Left ventricle myocardium superior (tissue), 1 donor: ENCODE measurements around the gene CES2. TPM values are rescaled to one million over a fixed set of nuclear protein-coding genes. Genes with fewer than 3 reads are reported as not detected.

ENCODE experiments used
- ATAC-seq: fragments of 200-7000 bp; cut with Tn5 transposase; one replicate; pipeline ENCODE4 v1.9.1; 2020; ENCODE audit warnings: mild to moderate bottlenecking, moderate library complexity
- DNase-seq: peaks from one replicate; pipeline ENCODE4 v3.0.0-alpha.2; 2020
- intact Hi-C: fragments of 100-400 bp; cut with micrococcal nuclease; formaldehyde crosslinking; loops from one replicate; pipeline ENCODE4 v1.11.0; 2022
- total RNA-seq: library from RNA; stranded (reverse); fragmentation: NEBNext Ultra II Directional; extraction: Animal tissue kit (Norgen Biotek cat#: 25700); gene quantifications from one replicate; pipeline ENCODE4 v1.2.1, GENCODE V29; 2021
- donor health status: DM: no; HTN: yes; CAD: no; lungs with severe emphysema.

CES2 gene
- total RNA-seq, 1 donor from 2014 or later: 103 TPM

DNA sequence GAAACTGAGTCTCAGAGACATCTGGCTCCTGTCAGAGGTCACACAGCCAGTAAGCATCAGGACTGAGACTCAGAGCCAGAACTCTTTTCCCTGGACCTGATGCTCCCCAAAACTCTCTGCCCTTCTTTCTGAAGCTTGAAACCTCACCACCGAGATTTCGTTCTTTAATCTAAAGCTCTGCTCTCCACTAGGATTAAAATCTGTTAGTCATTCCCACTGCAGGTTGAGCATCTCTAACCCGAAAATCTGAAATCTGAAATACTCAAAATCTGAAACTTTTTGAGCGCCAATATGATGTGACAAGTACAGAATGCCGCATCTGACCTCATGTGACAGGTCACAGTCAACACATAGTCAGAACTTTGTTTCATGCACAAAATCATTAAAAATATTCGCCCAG is 18.8 kb upstream of the CES2 start:
- intact Hi-C loops: no loop called here
- DNase-seq (no peak), ATAC-seq (no peak)

DNA sequence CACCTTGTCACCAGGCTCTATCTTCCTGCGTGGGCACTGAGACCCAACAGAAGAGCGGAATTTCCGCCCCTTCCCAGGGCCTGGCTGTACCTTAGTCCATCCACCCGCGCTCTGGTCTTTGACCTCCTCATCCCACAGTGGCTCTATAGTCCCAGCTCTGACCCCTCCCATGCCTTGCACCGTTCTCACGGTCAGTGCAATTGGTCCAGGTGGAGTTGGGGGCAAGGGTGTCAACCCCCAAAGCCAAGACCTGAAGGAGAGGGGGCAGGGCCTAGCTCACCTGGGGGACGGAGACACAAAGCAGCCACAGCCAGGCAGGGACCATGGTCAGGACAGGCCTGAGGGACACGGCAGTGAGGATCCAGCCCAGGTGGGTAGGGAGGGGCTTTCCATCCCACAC is 17.6 kb upstream of the CES2 start:
- DNase-seq: no peak
- intact Hi-C loops: no loop called here
- ATAC-seq: no peak

DNA sequence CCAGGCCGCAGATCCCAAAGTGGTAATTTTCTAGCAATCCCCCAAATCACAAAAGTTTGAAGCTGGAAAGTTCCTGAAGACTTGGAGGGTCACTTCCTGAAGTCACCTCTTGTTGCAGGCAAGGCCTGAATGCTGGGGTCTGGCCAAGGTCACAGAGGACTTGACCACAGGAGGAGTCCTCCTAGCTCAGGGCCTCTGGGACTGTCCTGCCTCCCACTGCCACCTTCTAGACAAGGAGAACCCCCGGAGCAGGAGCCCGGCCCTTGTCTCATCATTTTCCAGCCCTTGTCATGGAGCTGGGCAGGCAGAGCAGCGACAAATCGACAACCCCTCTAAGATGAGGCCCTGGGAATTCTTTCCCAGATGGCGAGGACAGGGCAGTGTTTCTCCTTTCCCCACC is 17.0 kb upstream of the CES2 start:
- ATAC-seq: no peak
- intact Hi-C loops: no loop called here
- DNase-seq: no peak

DNA sequence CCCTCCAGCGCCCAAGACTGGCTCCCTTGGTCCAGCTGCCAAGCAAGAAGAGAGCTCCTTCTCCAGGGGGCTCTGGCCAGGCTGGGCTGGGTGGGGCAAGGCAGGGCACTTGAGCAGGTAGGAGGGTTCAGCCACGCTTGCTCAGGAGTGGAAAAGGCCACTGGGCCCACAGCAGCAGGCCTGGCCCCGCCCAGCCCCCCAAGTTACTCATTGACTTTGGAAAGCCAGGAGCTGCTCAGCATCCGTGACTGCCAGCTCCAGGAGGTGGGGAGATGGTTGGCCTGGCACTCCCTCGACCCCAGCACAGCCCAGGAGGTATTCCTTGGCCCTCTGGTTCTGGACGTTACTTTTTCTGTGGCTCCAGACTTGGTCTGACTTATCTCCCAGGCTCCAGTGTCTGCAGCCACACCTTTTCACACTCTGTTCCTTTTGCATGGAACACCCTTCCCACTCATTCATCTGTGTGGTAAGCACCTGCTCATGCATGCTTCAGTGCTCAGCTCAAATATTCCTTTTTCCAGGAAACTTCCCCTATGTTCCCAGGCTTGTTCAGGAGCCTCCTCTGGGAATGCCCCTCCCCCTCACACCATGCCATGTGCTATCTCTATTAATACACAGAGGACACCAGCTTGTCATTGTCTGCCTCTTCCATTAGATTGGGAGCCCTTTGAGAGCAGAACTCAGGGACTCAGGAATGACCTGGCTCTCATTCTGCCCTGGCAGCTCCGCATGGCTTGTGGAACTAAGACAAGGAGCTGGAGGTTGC is 16.3 kb upstream of the CES2 start, which contains the start of gene CDH16:
Gene CDH16, minus strand, starts transcription at position 83 of the 766 bp plus-strand sequence. CDS start 820 bp downstream, outside the sequence.
- peak; percentile 6 for ATAC-seq
- DNase-seq: no peak
- intact Hi-C loops: no loop called here

DNA sequence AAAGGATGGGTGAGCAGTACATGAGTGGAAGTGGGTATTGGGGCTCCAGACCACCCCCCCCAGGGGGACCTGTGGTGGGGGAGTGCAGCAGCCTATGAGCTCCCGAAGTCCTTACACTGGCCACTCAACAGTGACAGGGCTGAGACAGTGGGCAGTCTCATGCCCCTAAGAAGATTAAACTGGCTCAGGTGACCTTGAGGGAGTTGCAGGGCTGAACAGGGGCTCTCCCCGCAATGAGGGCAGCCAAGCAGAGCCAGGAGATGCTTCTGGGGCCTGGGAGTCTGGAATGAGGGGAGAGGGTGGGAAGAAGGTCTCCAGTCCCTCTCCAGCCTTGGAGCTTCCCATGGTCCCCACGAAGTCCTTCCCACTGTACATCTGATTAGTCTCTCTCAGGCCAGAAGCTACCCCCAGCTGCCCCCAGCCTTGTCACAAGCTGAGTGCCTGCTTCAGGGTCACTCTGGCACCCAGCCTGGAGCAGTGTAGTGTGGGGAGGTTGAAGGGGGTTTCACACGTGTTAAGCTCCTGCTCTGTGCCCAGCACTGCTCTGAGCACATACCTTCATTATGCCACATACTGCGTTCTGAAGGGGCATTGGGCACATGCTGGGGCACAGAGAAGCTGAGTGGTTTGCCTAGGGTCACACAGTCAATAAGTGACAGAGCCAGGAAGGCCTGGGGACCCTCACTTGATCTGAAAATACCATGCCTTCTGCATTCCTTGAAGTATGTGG is 15.6 kb upstream of the CES2 start:
- peak; percentile 1 for ATAC-seq
- intact Hi-C loops: no loop called here
- DNase-seq: no peak

DNA sequence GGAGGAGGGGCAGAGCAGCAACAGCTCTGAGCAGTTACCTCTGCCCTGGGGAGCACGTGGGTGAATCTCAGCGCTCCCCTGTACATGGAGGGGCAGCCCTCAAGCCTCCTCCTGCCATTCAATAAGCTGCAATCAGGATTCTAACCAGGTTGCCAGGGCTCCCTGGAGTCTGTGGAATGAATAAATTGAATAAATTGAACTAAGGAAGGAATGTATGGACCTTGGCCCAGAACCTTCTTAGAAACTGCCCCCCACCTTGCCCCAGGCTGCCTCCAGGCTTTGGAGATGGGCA is 15.1 kb upstream of the CES2 start:
- intact Hi-C loops: no loop called here
- DNase-seq (no peak), ATAC-seq (no peak)

DNA sequence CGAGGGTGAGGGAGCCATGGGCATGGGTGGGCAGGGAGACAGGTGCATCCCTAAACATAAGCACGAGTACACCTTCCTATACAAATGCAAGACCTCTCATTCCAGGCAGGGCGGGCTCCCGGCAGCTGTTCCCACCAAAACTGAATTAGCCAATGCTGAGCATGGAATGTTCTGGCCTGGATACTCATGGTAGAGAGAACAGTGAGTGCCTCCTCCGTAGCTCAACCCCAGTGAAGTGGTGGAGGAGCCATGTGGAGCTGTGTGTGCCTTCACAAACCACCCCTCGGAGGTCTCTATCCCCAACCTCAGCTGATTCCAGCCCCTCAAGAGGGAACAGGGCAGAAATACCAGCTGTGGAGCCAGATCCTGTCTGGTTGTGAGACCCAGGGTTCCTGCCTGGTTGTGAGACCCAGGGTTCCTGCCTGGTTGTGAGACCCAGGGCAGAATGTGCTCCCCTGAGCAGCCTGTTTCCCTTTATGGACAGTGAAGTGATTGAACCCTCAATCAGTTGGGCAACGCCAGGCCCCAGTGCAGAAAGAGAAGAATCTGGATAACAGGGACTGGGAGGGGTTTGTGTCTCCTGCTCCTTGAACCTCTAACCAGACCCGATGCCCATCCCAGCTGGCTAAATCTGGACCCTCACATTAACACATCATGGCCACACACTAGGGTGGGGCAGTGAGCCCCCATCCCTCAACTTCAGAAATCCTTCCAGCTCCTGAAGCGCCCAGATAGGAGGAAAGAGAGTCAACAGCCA is 14.2 kb upstream of the CES2 start:
- DNase-seq: no peak
- intact Hi-C loops: no loop called here
- ATAC-seq: peak; percentile 28

DNA sequence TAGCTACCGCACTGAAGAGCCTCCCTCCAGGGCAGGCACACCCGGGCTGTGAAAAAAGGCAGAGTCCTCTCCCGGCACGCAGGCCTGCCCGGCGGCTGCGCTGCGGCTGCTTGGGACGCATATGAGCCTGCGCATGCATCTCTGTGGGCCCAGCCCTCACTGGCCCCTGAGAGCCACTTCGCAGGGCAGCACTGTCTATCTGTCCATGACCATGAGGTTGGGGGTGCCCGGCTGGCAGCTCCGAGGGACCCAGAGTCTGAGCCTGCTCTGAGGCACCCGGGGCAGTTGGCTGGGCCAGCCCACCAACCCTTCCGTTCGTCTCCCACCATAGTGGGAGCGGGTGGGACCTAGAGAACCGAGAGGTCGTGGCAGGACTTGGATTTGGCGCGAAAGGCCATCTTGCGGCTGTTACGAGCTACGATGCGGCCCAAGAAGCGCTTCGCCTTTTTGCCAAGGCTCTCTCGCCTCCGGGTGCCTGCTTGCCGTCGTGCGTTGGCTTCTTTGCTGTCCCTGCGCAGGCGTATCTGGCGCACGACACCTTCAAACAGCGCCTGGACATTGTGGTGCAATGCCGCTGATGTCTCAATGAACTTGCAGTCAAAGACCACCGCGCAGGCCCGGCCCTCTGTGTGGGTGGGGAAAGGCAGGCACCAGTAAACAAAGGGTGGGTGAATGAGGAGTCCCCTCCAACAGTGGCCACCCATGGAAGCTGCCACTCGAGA is 13.4 kb upstream of the CES2 start:
- DNase-seq (no peak), ATAC-seq (no peak)
- intact Hi-C loops: no loop called here

DNA sequence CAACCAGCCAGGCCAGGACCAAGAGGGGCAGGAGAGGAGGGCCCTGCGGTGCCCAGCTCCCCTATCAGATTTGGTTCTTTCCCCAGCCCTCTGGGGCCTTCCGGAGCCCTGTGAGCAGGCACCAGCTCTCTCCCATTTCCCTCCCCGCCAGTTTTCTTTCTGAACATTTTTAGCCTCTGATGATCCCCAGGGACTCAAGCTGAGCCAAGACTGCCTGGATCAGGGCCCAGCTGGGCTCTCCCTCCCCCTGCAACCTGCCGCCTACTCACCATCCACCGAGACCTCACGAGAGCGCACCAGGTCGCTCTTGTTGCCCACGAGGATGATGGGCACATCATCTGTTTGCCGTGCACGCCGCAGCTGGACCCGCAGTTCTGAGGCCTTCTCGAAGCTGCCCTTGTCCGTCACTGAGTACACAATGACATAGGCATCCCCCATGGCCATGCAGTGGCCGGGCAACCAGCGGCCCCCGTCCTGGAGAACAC is 12.0 kb upstream of the CES2 start:
- intact Hi-C loops: no loop called here
- peak; percentile 20 for ATAC-seq
- DNase-seq: peak; percentile 80

DNA sequence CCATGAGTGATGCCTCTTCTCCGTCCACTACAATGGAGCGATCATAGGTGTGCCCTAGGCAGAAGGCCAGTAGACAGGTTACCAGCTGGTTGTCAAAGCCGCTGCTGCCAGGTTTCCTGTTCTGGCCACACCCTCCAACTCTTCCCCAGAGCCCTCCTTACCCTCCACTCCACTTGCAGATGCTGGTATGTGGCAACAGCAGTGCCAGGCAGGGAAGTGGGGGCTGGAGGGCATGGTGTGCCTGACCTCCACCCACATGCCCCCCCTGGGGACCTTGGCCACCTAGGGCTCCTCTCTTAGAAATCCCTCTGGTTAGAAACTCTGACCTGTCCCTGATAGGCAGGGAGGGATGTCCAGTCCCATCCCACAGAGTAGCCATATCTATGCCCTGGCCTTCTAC is 11.4 kb upstream of the CES2 start:
- ATAC-seq (peak; percentile 1), DNase-seq (no peak)
- intact Hi-C loops: no loop called here

DNA sequence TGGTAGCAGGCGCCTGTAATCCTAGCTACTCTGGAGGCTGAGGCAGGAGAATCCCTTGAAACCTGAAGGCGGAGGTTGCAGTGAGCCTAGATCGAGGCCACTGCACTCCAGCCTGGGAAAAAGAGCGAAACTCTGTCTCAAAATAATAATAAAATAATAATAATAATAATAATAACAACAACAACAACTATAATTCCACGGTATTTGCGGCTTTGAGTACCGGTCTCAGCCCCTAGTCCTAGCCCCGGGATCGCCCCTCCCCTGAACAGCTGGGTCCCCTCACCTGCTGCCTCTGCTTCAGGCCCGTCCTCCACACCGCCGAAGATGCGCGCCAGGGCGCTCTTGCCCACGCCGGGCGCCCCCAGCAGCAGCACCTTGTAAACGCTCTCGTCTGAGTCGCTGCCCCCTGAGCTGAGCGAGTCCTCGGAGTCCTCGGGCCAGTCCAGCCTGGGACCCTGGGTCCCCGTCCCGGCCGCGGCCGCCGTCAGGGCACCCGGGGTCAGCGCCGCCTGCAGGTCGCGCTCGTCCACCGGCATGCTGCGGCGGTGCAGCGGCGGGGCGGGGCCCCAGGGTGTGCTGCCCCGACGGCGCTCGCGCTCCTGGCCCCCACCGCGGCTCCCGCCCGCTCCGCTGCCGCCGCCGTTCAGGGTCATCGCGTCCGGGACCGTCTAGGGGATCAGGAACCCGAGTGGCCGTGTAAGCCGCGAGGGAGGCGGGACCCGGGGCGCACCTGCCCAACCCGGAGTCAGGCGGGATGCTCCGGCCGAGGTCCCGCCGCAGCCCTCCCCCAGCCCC is 10.6 kb upstream of the CES2 start:
- ATAC-seq: peak; percentile 19
- intact Hi-C loops: no loop called here
- peak; percentile 78 for DNase-seq

DNA sequence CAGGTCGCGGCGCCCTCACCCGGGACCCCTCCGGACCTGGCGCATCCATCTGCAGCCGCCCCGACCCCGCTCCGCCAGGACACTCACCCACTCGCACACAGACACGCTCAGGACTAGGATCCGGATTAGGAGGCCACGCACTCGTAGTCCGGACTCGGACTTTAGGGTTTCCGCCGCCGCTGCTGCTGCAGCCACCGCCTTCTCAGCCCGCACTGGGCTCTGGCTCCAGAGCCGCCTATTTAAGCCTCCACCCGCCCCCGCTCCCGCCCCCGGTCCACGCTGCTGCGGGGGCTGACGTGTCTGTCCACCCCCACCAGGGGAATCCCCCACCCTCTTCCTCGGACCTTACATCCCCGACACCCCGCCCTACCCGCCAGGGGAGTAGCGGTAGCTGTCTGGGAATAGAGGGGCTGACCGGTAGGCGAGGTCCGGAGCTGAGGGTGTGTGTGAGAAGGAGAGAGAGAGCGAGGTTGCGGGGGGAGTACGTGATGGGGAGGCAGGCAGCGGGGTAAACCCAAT is 9.9 kb upstream of the CES2 start, which contains the start of gene RRAD:
Gene RRAD, minus strand, starts transcription at position 214 of the 519 bp plus-strand sequence. CDS start 356 bp downstream, outside the sequence.
- peak; percentile 81 for DNase-seq
- intact Hi-C loops: no loop called here

DNA sequence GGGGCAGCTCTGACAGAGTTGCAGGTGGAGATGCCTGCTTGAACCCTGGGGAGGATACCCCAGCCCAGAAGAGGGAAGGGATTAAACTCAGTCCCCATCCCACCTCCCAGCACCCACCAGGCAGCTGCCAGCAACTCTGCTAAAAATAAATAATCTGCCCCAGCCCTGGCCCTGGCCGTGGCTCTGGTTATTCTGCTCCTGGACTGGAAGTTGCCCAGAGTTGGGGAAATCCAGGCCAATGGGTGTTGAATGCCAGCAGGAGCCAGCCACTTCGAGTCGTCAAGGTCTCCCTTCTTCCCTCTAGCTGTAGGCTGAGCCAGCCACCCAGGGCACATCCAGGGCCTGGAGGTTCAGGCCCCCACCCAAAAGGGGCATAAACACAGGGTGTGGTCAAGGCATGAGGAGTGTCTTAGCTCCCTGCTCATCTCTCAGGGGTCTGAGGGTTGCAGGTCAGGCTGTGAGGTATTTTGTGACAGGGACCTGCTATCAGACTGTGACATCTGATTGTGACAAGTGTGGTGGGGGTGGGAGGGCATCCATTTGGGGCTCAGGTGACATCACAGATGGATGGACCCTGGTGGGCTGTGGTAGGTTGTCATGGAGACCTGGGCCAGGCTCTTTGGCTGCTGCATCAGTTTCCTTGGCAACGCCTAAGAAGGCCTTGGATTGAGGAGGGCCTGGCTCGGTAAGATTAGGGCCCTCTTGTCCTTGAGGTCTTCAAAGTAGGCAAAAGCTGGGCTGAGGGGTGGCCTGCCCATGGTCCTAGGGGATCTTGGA is 9.0 kb upstream of the CES2 start:
- peak; percentile 60 for ATAC-seq
- DNase-seq: peak; percentile 80
- intact Hi-C loops: no loop called here

More for the DNA sequence above, 9.9 kb upstream of the CES2 start, which contains the start of gene RRAD:
- peak; percentile 52 for ATAC-seq

DNA sequence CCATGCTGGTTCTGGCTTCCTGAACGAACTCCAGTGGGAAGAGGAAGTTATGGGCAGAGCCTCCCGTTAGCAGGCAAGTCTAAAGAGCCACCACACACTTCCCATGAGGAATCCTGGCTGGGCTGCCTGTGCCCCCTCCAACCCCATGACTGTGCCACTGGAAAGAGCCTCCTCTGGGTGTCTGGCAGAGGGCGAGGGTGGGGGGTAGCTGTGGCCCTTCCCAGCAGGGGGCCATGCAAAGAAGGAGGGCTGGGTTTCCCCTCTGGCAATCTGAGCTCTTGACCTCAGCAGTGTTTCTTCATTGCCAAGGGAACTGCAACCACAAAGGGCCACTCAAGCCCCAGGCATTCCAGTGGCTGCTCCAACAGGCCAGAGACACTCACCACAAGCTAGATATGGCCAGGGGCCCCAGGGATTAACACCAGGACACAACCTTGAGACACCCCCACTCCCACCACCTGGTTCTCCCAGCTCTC is 8.3 kb upstream of the CES2 start:
- peak; percentile 66 for DNase-seq

DNA sequence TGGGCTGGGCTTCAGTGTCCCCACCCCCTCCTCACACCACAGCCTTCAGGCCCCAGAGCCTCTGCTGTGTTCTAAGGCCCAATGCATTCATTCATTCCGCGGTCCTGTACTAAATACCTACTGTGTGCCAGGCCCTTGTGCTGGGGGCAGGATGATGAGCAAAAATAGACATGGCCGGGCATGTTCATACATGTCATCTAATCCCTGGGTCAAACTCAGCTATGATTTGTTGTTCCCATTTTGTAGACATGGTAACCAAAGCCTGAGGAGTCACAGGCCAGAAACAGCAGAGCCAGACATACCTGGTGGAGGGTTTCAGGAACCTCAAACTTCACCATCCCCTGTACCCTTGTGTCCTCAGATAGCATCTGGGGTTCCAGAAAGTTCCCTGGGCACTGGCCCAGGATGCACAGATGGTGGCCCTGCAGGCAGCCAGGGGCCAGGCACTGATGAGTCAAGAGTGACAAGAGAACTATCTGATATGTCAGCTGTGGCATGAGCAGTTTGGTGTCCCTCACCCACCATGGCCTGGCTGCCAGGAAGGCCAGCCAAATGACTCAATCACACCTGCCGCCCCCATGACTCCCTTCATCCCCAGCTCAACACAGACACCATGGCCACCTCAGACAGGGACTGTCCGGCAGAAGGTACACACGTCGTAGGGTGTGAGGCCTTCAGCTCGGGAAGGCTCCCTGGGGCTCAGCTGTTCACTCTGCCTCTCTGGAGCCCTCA is 7.2 kb upstream of the CES2 start:
- DNase-seq (no peak), ATAC-seq (no peak)
- intact Hi-C loops: no loop called here

More for the DNA sequence above, 8.3 kb upstream of the CES2 start:
- peak; percentile 25 for ATAC-seq
- intact Hi-C loops: no loop called here

DNA sequence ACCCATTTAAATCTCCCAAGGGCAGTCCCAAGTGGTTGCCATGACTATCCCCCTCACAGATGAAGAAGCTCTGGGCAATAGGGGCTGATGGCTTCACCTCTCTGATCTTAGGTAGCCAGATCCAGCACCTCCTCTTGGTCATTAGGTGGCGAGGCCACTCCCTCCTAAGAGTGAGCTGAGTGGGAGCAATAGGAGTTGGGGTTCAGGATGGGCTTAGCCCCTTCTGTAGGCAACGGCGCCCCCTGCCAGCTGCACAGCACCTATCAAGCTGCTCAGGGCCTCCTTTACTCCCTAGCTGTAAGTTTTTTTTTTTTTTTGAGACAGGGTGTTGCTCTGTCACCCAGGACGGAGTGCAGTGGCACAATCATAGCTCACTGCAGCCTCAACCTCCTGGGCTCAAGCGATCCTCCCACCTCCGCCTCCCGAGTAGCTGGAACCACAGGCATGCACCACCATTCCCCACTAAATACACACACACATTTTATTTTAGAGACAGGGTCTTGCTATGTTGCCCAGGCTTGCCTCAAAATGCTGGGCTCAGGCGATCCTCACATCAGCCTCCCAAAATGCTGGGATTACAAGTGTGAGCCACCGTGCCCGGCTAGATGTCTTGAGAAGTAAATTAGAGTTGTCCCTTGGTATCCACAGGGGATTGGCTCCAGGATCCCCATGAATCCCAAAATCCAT is 6.5 kb upstream of the CES2 start:
- no peak for ATAC-seq
- no peak for DNase-seq
- intact Hi-C loops: no loop called here
